Neural progenitor cell (in vitro differentiated cells): Measurements from ENCODE around the gene SLC18A3. TPM values are rescaled to one million over a fixed set of nuclear protein-coding genes. Genes with fewer than 3 reads are reported as not detected.

Source experiments
- DNase-seq: peaks from one replicate; pipeline ENCODE4 v3.0.0-alpha.2; 2016; ENCODE audit warnings: low spot score
- H2AFZ ChIP-seq: fragments of 200-600 bp; sonication (generic); replicated peaks from 2 replicates; pipeline ENCODE4 v1.6.1; 2016; ENCODE audit warnings: antibody characterized with exemption
- H3F3A ChIP-seq: fragments of 200-600 bp; sonication (generic); 2 replicates; pipeline ENCODE4 v1.6.1; 2016; ENCODE audit warnings: antibody characterized with exemption, low read depth
- H3K27ac ChIP-seq: fragments of 200-600 bp; sonication (generic); 2 replicates; pipeline ENCODE4 v1.5.1; 2016; ENCODE audit warnings: mild to moderate bottlenecking
- H3K27me3 ChIP-seq: fragments of 200-600 bp; sonication (generic); 2 replicates; pipeline ENCODE4 v1.6.1; 2016; ENCODE audit warnings: mild to moderate bottlenecking, moderate library complexity
- H3K36me3 ChIP-seq: fragments of 200-600 bp; sonication (generic); 2 replicates; pipeline ENCODE4 v1.5.1; 2016
- H3K4me1 ChIP-seq: fragments of 200-600 bp; sonication (generic); 2 replicates; pipeline ENCODE4 v1.6.1; 2016; ENCODE audit warnings: mixed run types
- H3K4me2 ChIP-seq: fragments of 200-600 bp; sonication (generic); 2 replicates; pipeline ENCODE4 v1.6.1; 2016
- H3K4me3 ChIP-seq: fragments of 200-600 bp; sonication (generic); 2 replicates; pipeline ENCODE4 v1.5.1; 2016
- H3K79me2 ChIP-seq: fragments of 200-600 bp; sonication (generic); 2 replicates; pipeline ENCODE4 v1.6.1; 2016; ENCODE audit warnings: low read depth
- H3K9ac ChIP-seq: fragments of 200-600 bp; sonication (generic); 2 replicates; pipeline ENCODE4 v1.6.1; 2016
- H3K9me3 ChIP-seq: fragments of 200-600 bp; sonication (generic); 2 replicates; pipeline ENCODE4 v1.5.1; 2016; ENCODE audit warnings: low read depth
- H4K20me1 ChIP-seq: fragments of 200-600 bp; sonication (generic); 2 replicates; pipeline ENCODE4 v1.6.1; 2016; ENCODE audit warnings: low read depth
- H3K27ac Mint-ChIP-seq: 3 replicates; pipeline ENCODE4 v1.8.0; 2021; ENCODE audit warnings: mixed read lengths
- H3K27me3 Mint-ChIP-seq: 2 replicates; pipeline ENCODE4 v1.8.0; 2022; ENCODE audit warnings: low read depth, mild to moderate bottlenecking, inconsistent platforms, moderate library complexity, mixed read lengths; ENCODE audit not compliant: insufficient read depth
- H3K36me3 Mint-ChIP-seq: 3 replicates; pipeline ENCODE4 v1.8.0; 2021; ENCODE audit warnings: mixed read lengths
- H3K4me1 Mint-ChIP-seq: 3 replicates; pipeline ENCODE4 v1.8.0; 2021; ENCODE audit warnings: mixed read lengths
- H3K4me3 Mint-ChIP-seq: 3 replicates; pipeline ENCODE4 v1.8.0; 2021; ENCODE audit warnings: mild to moderate bottlenecking, moderate library complexity, mixed read lengths
- H3K9me3 Mint-ChIP-seq: 3 replicates; pipeline ENCODE4 v1.8.0; 2020; ENCODE audit warnings: mixed read lengths
- EZH2 ChIP-seq: fragments of 200-600 bp; sonication (generic); IDR thresholded peaks from 2 replicates; pipeline ENCODE4 v1.6.1; 2017; ENCODE audit warnings: antibody characterized with exemption, mild to moderate bottlenecking, moderate library complexity
- EZH2phosphoT487 ChIP-seq: fragments of 200-600 bp; sonication (generic); IDR thresholded peaks from 2 replicates; pipeline ENCODE4 v1.6.1; 2017; ENCODE audit warnings: antibody characterized with exemption
- total RNA-seq: library from RNA; depleted of rRNA; stranded (reverse); fragments of >200 nt; gene quantifications from 2 replicates; pipeline ENCODE4 v1.2.3, GENCODE V29; 2015; ENCODE audit warnings: low replicate concordance
- TF ChIP-seq, protein P1 (sequence below): fragments of 200-600 bp; sonication (generic); IDR thresholded peaks from 2 replicates; pipeline ENCODE4 v1.5.1; 2017; ENCODE audit warnings: antibody characterized with exemption, mild to moderate bottlenecking

The SLC18A3 gene
- total RNA-seq, 1 donor from 2014 or later = not detected

DNA sequence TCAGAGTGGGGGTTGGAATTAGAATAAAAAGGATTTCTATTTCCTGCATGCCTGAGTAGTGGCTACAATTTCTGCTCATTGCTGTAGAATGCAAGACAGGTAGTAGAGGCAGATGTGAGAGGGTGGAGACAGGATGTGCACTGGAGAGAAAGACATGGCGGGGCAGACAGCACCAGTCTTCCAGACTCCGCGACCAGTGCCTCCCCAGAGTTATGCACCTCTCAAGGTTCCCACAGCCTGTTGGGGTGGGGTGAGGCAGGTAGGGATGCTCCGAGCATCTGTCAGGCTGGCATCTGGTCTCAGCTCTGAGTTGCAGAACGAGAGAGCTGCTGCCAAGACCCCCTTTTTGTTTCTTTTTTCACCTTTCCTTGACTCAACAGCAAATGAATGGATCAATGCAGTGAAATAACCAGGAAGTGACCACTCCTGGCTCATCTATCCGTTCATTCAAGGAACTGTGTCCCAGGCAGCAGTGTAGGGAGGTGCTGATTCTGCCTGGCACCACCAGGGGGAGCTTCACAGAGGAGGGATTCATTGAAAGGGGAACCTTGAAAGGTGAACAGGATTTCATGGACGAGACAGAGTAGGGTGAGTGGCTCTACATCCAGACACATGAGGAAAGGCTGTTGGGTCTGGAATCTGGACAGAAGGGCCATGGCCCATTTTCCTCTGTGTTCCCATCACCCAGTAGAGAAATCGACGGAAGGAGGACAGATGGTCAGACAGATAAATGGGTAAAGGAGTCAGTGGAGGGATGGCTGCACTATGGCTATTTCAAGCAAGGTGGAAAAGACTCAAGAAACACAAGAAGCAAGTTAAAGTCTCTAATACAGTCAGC, 17.2 kb upstream of the SLC18A3 start:
- no peak for TF ChIP-seq EZH2
- TF ChIP-seq, protein P1, sequence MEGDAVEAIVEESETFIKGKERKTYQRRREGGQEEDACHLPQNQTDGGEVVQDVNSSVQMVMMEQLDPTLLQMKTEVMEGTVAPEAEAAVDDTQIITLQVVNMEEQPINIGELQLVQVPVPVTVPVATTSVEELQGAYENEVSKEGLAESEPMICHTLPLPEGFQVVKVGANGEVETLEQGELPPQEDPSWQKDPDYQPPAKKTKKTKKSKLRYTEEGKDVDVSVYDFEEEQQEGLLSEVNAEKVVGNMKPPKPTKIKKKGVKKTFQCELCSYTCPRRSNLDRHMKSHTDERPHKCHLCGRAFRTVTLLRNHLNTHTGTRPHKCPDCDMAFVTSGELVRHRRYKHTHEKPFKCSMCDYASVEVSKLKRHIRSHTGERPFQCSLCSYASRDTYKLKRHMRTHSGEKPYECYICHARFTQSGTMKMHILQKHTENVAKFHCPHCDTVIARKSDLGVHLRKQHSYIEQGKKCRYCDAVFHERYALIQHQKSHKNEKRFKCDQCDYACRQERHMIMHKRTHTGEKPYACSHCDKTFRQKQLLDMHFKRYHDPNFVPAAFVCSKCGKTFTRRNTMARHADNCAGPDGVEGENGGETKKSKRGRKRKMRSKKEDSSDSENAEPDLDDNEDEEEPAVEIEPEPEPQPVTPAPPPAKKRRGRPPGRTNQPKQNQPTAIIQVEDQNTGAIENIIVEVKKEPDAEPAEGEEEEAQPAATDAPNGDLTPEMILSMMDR = peak; percentile 87
- Mint-ChIP-seq H3K36me3 (no peaks in the 10 kb centered on the region), H3K27me3 (peaks cover 5% of the 10 kb centered on the region), H3K9me3 (no peaks in the 10 kb centered on the region), H3K4me3 (no peak overlapping the region), H3K27ac (no peak overlapping the region), H3K4me1 (peaks cover 5% of the 10 kb centered on the region)
- no peaks in the 10 kb centered on the region for H3K27me3 ChIP-seq
- H3K9ac ChIP-seq = no peak overlapping the region
- H3F3A ChIP-seq = no peaks in the 10 kb centered on the region
- H3K36me3 ChIP-seq = no peaks in the 10 kb centered on the region
- H3K79me2 ChIP-seq = no peaks in the 10 kb centered on the region
- no peaks in the 10 kb centered on the region for H4K20me1 ChIP-seq
- no peak overlapping the region for H3K4me2 ChIP-seq
- peak; percentile 77 for DNase-seq
- H3K9me3 ChIP-seq = no peaks in the 10 kb centered on the region
- no peak overlapping the region for H2AFZ ChIP-seq
- H3K27ac ChIP-seq = no peak overlapping the region
- H3K4me3 ChIP-seq = no peak overlapping the region
- H3K4me1 ChIP-seq = no peaks in the 10 kb centered on the region

DNA sequence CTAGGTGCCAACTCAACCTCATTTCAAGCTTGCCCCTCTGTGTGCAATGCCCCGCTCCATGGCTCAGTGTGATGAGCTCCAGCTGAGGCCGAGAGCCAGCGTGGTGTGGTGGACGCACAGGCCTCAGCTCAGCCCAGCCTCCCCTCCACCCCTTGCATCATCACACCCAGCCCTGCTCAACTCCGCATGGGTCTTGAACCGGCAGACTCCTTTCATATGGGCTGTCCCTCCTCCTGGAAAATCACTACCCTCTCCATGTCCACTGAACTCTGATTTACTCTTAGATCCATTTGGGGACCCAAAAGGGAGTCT, 16.6 kb upstream of the SLC18A3 start:
- Mint-ChIP-seq H3K36me3 (no peaks in the 10 kb centered on the region), H3K27me3 (peaks cover 7% of the 10 kb centered on the region), H3K4me3 (no peak overlapping the region), H3K27ac (no peak overlapping the region), H3K9me3 (no peaks in the 10 kb centered on the region), H3K4me1 (peaks cover 5% of the 10 kb centered on the region)
- no peaks in the 10 kb centered on the region for H3K36me3 ChIP-seq
- H3F3A ChIP-seq = no peaks in the 10 kb centered on the region
- TF ChIP-seq EZH2phosphoT487 (no peak), EZH2 (no peak)
- TF ChIP-seq, protein P1 = no peak
- no peaks in the 10 kb centered on the region for H3K9me3 ChIP-seq
- no peaks in the 10 kb centered on the region for H3K79me2 ChIP-seq
- no peak overlapping the region for H3K27ac ChIP-seq
- no peak for DNase-seq
- no peak overlapping the region for H3K4me2 ChIP-seq
- H3K4me3 ChIP-seq = no peak overlapping the region
- no peak overlapping the region for H2AFZ ChIP-seq
- H3K27me3 ChIP-seq = no peaks in the 10 kb centered on the region
- no peaks in the 10 kb centered on the region for H4K20me1 ChIP-seq
- H3K4me1 ChIP-seq = no peaks in the 10 kb centered on the region
- no peak overlapping the region for H3K9ac ChIP-seq

DNA sequence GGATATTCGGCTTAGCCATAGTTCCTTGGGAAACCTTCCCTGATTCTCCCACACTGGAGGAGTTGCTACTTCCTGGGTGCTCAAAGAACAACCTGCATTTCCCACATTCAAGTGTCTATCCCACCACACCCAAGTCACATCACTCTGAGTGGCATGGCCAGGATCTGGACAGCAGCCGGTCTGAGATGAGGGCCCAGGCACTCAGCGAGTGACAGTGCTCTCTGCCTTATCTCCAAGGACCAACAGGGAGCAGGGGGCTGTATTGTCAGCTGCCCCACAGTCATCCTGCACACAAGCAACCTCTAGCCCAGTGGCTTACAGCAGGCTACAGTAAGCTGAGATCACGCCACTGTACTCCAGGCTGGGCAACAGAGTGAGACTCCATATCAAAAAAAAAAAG, 16.1 kb upstream of the SLC18A3 start:
- no peaks in the 10 kb centered on the region for H3K36me3 ChIP-seq
- Mint-ChIP-seq H3K4me3 (no peak overlapping the region), H3K4me1 (peaks cover 5% of the 10 kb centered on the region), H3K27me3 (peaks cover 7% of the 10 kb centered on the region), H3K9me3 (no peaks in the 10 kb centered on the region), H3K36me3 (no peaks in the 10 kb centered on the region), H3K27ac (no peak overlapping the region)
- no peaks in the 10 kb centered on the region for H4K20me1 ChIP-seq
- no peaks in the 10 kb centered on the region for H3K27me3 ChIP-seq
- H2AFZ ChIP-seq = no peak overlapping the region
- no peaks in the 10 kb centered on the region for H3K4me1 ChIP-seq
- no peak overlapping the region for H3K4me2 ChIP-seq
- H3K4me3 ChIP-seq = no peak overlapping the region
- H3K9me3 ChIP-seq = no peaks in the 10 kb centered on the region
- TF ChIP-seq EZH2 = no peak
- TF ChIP-seq, protein P1 = no peak
- TF ChIP-seq EZH2phosphoT487 = no peak
- no peak overlapping the region for H3K9ac ChIP-seq
- DNase-seq = no peak
- H3K79me2 ChIP-seq = no peaks in the 10 kb centered on the region
- H3K27ac ChIP-seq = no peak overlapping the region
- no peaks in the 10 kb centered on the region for H3F3A ChIP-seq
